Heart left ventricle (tissue), 13 donors: Measurements from ENCODE around the gene FBXW8.

Experiments
- CTCF ChIP-seq, 12 donors: fragments of 200-600 bp; sonication (generic) in 4 of 12; IDR thresholded peaks; one replicate each; pipeline versions ENCODE4 v1.5.0 to v1.8.0; 2018 to 2022; ENCODE audit warnings: antibody characterized with exemption in 12 of 12, mild to moderate bottlenecking in 5 of 12
- POLR2A ChIP-seq, 2 donors: fragments of 450-650 bp; IDR thresholded peaks; one replicate each; pipeline ENCODE4 v1.6.1; 2017; ENCODE audit warnings: antibody characterized with exemption in 2 of 2, mild to moderate bottlenecking in 2 of 2, moderate library complexity in 2 of 2
- donor health status: ischemic (EF 13 %, LVEDD 7.1; RV severe dilation, severe dysfunction).
- donor health status: DM: no; HTN: yes; CAD: no.
- donor health status: DM: no; HTN: no; CAD: no.
- donor health status: ischemic (EF 25% LVEDD 6.9; RV normal size, moderate dysfunction).
- donor health status: ischemic (EF 25% LVEDD 5.7; RV mildly dilated, moderate dysfunction).
- donor health status: ischemic (EF 35%, LVEDD 5.7; RV mildly dilated, moderate dysfunction).
- donor health status: nonischemic (EF 11% LVEDD 7.7; RV severe dilation, severe dysfunction).
- donor health status: DM: yes; HTN: yes; CAD: no.
- donor health status: PGD.
- donor health status: ischemic (EF 29% LVEDD 5.4; RV normal size, mild dysfunction).
- donor health status: nonischemic (EF 23%, LVEDD 6.1; RV moderate dilation, normal function).

- TF ChIP-seq CTCF (IDR thresholded peaks at IDR 0.05), result no peak
- no peak for TF ChIP-seq POLR2A (IDR thresholded peaks at IDR 0.05)
These were observed 95.6 kb downstream of the FBXW8 start for GRCh38 chr12:117006333-117006732.
